Prostate gland (tissue), 2 donors: Measurements from ENCODE around the gene THEM4.

Experiments
- CTCF ChIP-seq, 4 experiments: fragments of 200-600 bp in 2 of 4; fragments of 450-650 bp in 2 of 4; sonication (generic) in 2 of 4; IDR thresholded peaks; 1 replicate in 3 of 4; 2 replicates in 1 of 4; pipeline ENCODE4 v1.5.1; 2016 to 2019; ENCODE audit warnings: antibody characterized with exemption in 4 of 4, mild to moderate bottlenecking in 2 of 4, moderate library complexity in 2 of 4
- POLR2A ChIP-seq: fragments of 450-650 bp; IDR thresholded peaks from one replicate; pipeline ENCODE4 v1.6.1; 2016; ENCODE audit warnings: antibody characterized with exemption, mild to moderate bottlenecking

- no peak for TF ChIP-seq CTCF (IDR thresholded peaks at IDR 0.05)
- TF ChIP-seq POLR2A = no peak
These were observed 51.1 kb downstream of the THEM4 start for GRCh38 chr1:151858030-151858746.
